ENCODE results near the gene CPT1C. TPM values are rescaled to one million over a fixed set of nuclear protein-coding genes. Genes with fewer than 3 reads are reported as not detected.

CPT1C gene
- total RNA-seq, 2 donors from 2014 or later: 0.93 to 4.3 TPM

GRCh38 chr19:49683814-49684250 lies 7.1 kb upstream of the CPT1C start:
- Mint-ChIP-seq H3K4me3 (no peak overlapping the region), H3K36me3 (ENCODE audit: low read depth) (peaks cover 84% of the 10 kb centered on the region), H3K9me3 (no peaks in the 10 kb centered on the region), H3K27me3 (no peaks in the 10 kb centered on the region), H3K27ac (no peak overlapping the region), H3K4me1 (peaks cover 15% of the 10 kb centered on the region)
- ATAC-seq (replicated peaks): no peak

DNA sequence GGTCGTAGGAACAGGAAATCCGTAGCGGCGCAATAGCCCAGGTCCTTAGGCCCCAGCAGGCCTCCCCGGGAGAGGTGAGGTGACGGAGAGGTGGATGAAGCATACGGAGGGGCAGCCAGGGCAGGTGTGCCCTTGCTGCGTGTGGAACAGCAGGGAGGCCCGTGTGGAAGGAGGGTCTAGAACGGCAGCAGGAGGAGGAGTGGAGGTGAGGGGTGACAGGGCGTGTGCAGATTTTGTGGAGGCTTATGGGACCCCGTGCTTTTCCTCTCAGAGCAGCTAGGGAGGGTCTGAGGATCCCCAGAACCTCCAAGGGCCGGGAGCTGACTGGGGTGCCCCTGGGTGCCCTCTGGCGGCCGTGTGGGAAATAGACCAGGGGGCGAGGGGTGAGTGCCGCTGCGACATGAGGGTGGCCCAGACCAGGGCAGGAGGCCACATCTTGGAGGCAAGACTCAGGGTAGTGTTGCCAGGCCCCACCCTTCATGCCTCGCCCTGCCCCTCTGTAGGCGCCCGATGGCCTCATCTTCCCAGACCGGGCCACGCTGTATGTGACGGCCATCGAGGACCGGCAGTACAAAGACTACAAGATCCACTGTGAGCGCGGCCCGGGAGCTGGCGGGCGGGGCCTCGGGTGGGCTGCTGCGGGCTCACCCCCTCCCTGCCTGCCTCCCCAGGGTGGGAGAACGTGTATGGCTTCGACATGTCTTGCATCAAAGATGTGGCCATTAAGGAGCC lies 6.5 kb upstream of the CPT1C start:
- Mint-ChIP-seq H3K4me1 (peaks cover 15% of the 10 kb centered on the region), H3K4me3 (no peak overlapping the region), H3K27ac (no peak overlapping the region), H3K36me3 (ENCODE audit: low read depth) (peaks cover 88% of the 10 kb centered on the region), H3K27me3 (no peaks in the 10 kb centered on the region), H3K9me3 (no peaks in the 10 kb centered on the region)
- ATAC-seq (replicated peaks): no peak

DNA sequence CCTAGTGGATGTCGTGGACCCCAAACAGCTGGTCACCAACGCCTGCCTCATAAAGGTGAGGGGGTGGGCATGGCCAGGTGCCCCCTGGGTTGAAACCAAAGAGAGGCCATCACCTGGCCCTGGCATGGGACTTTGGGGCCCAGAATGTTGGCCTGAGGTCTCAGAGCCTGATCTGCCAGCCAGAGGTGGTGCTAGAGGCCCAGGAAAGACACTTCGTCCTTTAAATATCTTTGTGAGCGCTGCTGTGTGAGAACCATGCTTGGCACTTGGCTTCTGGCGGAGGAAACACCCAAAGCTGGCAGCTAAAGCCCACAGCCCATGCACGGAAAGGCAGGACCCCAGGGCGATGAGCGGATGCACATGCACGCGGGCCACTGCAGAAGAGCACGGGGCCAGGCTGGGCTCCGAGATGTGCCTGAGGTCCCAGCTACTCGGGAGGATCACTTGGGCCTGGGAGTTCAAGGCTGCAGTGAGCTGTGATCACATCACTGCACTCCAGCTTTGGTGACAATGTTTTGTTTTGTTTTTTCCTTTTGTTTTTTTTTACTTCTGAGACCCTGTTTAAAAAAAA lies 5.8 kb upstream of the CPT1C start:
- Mint-ChIP-seq H3K9me3 (no peaks in the 10 kb centered on the region), H3K4me3 (no peak overlapping the region), H3K27ac (no peak overlapping the region), H3K4me1 (peaks cover 15% of the 10 kb centered on the region), H3K27me3 (no peaks in the 10 kb centered on the region), H3K36me3 (ENCODE audit: low read depth) (peaks cover 86% of the 10 kb centered on the region)
- ATAC-seq (replicated peaks): no peak

DNA sequence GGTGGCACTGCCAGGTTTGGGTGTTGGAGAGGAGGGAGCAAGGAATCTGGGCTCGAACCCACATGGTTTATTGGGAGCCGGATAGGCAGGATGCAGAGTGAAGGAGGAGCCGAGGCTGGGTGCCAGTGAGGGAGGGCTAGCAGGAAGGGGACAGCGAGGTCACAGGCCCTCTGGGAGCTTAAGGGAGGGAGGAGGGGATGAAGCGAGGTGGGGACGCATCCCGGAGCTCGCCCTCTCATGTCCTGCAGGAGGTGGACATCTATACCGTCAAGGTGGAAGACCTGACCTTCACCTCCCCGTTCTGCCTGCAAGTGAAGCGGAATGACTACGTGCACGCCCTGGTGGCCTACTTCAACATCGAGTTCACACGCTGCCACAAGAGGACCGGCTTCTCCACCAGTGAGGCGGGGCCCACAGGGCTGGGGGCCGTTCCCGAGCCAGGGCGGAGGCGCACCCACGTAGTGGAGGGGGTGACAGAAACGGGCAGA lies 5.0 kb upstream of the CPT1C start:
- H3K9me3 Mint-ChIP-seq: no peaks in the 10 kb centered on the region
- H3K4me3 Mint-ChIP-seq: no peak overlapping the region
- H3K27me3 Mint-ChIP-seq: peaks cover 7% of the 10 kb centered on the region
- H3K4me1 Mint-ChIP-seq: peaks cover 21% of the 10 kb centered on the region
- peaks cover 85% of the 10 kb centered on the region for H3K36me3 Mint-ChIP-seq (ENCODE audit: low read depth)
- H3K27ac Mint-ChIP-seq: no peak overlapping the region
- ATAC-seq (replicated peaks): no peak

DNA sequence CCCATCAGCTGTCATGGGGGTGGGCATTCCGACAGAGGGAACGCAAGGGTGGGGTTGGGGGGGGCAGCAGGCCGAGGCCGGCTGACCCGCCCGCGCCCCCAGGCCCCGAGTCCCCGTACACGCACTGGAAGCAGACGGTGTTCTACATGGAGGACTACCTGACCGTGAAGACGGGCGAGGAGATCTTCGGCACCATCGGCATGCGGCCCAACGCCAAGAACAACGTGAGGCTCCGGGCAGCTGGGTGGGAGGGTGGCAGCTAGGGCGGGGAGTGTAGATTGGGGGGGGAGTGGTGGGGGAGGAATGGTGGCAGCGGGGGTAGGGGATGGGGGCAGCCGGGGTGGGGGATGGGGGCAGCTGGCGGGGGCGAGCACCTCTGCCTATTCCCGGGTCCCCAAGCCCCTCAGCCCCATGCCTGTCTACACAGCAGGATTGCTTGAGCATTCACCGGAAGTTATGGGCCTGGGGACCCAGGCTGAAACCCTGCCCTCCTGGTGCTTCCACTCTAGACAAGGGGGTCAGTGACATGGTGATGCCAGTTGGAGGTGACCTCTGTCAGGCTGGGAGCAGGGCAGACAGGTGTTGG lies 4.3 kb upstream of the CPT1C start:
- no peak for ATAC-seq (replicated peaks)
- Mint-ChIP-seq H3K27me3 (peaks cover 8% of the 10 kb centered on the region), H3K27ac (no peak overlapping the region), H3K9me3 (no peaks in the 10 kb centered on the region), H3K36me3 (ENCODE audit: low read depth) (peaks cover 80% of the 10 kb centered on the region), H3K4me3 (no peak overlapping the region), H3K4me1 (peaks cover 23% of the 10 kb centered on the region)

DNA sequence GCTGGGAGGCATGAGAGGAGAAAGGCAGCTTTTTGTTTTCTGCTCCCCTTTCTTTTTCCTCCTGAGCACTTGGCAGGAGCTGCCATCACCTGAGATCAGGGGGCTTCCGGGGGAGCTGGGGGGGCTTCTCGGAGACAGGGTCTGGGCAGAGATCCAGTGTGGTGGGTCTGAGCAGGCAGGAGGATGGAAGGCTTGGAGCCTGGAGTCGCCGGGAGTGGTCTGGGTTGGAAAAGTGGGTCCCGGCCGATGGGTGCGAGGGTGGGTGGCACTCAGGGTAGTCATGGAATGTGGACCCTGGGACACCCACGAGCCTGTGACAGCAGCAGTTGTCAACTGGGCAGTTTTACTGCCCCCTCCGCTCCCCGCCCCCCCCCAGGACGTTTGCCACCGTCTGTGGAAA lies 3.8 kb upstream of the CPT1C start:
- Mint-ChIP-seq H3K9me3 (no peaks in the 10 kb centered on the region), H3K36me3 (ENCODE audit: low read depth) (peaks cover 74% of the 10 kb centered on the region), H3K4me1 (peaks cover 23% of the 10 kb centered on the region), H3K4me3 (no peak overlapping the region), H3K27me3 (peaks cover 8% of the 10 kb centered on the region), H3K27ac (no peak overlapping the region)
- no peak for ATAC-seq (replicated peaks)

DNA sequence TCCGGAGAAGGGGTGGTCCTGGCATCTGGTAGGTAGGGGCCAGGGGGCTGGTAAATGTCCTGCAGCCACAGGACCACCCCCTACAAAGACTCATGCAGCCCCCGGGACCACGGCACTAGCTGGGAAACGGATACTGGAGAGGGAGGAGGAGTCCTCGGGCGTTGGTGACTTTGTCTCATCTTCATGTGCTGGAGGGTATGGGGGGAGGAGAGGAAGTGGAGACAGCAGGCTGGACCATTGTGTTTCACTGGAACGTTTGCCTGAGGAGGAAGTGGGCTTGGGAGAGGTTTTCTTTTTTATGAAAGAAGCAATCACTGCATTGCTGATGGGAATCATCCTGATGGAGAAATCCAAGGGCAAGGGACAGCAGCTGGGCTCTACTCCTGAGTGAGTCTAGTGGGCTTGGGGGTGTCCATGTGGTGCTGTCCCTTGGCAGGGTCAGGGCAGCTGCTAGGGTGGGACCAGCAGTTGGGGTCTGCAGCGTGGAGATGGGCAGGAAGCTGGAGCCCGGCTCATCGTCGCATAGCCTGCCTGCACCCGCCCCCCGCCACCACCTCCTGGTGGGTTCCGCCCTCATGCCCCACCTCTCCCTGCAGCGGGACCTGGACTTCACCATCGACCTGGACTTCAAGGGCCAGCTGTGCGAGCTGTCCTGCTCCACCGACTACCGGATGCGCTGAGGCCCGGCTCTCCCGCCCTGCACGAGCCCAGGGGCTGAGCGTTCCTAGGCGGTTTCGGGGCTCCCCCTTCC lies 3.2 kb upstream of the CPT1C start:
- Mint-ChIP-seq H3K4me1 (peaks cover 23% of the 10 kb centered on the region), H3K9me3 (no peaks in the 10 kb centered on the region), H3K4me3 (no peak overlapping the region), H3K36me3 (ENCODE audit: low read depth) (peaks cover 68% of the 10 kb centered on the region), H3K27ac (no peak overlapping the region), H3K27me3 (peaks cover 8% of the 10 kb centered on the region)
- ATAC-seq (replicated peaks): no peak

GRCh38 chr19:49688531-49689132 lies 2.3 kb upstream of the CPT1C start:
- ATAC-seq (replicated peaks): no peak
- Mint-ChIP-seq H3K4me1 (peaks cover 23% of the 10 kb centered on the region), H3K27ac (no peak overlapping the region), H3K36me3 (ENCODE audit: low read depth) (peaks cover 59% of the 10 kb centered on the region), H3K9me3 (no peaks in the 10 kb centered on the region), H3K27me3 (peaks cover 8% of the 10 kb centered on the region), H3K4me3 (peak overlapping the region; percentile 10)

GRCh38 chr19:49689133-49690078 lies 1.5 kb upstream of the CPT1C start, which contains the start of gene ADM5:
Gene ADM5, plus strand, starts transcription at chr19:49689594. Its CDS starts 244 bp downstream, at chr19:49689838.
- H3K36me3 Mint-ChIP-seq (ENCODE audit: low read depth): peaks cover 52% of the 10 kb centered on the region
- H3K4me3 Mint-ChIP-seq: peak within 1 kb of the TSS; percentile 83
- H3K27ac Mint-ChIP-seq: peak within 1 kb of the TSS; percentile 68
- H3K9me3 Mint-ChIP-seq: no peaks in the 10 kb centered on the region
- peak; percentile 40 for ATAC-seq (replicated peaks)
- peaks cover 23% of the 10 kb centered on the region for H3K4me1 Mint-ChIP-seq
- peaks cover 8% of the 10 kb centered on the region for H3K27me3 Mint-ChIP-seq

- Mint-ChIP-seq H3K4me1 (peaks cover 23% of the 10 kb centered on the region), H3K27me3 (peaks cover 8% of the 10 kb centered on the region), H3K9me3 (no peaks in the 10 kb centered on the region), H3K4me3 (peak overlapping the region; percentile 83), H3K36me3 (ENCODE audit: low read depth) (peaks cover 44% of the 10 kb centered on the region), H3K27ac (peak overlapping the region; percentile 68)
- ATAC-seq (replicated peaks): no peak
Measured at GRCh38 chr19:49690079-49690655, 749 bp upstream of the CPT1C start.

DNA sequence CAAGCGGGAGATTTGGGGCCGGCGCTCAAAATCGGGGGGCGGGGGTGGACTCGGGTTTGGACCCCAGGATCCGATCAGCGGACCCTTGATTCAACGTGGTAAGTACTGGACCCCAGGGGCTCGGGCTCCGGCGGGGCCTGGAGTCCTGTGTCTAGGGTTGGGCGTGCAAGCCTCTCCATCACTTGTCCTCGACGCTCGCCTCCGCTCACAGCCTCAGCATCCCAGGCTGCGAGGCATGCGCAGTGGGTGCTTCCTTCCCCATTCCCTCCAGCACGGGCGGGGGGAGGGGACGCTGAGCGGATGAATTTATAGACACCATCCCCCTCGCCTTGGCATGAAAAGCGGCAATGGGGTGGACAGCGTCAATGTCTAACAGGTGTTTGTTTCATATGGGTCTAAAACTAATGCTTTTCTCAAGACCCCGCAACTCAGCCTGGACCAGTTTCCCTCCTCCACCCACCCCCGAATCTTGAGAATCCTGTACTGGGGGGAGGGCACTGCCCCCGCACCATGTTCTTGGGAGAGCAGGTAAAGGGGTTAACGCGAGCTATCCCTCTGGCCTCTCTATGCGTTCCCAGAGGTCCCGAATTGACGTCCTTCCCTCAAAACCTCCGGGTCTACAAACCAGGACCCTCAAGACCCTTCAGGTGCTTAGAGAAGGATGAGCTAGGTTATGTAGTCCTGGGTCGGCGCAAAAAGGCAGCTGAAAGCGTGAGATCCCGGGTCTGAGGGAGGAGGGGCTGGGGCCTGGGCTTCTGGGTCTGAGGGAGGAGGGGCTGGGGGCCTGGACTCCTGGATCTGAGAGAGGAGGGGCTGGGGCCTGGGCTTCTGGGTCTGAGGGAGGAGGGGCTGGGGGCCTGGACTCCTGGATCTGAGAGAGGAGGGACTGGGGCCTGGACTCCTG lies 579 bp downstream of the CPT1C start:
- Mint-ChIP-seq H3K9me3 (no peaks in the 10 kb centered on the region), H3K4me1 (peaks cover 18% of the 10 kb centered on the region), H3K27ac (peak overlapping the region; percentile 68), H3K27me3 (peaks cover 8% of the 10 kb centered on the region), H3K4me3 (peak overlapping the region; percentile 83), H3K36me3 (ENCODE audit: low read depth) (peaks cover 35% of the 10 kb centered on the region)
- peak; percentile 62 for ATAC-seq (replicated peaks)

DNA sequence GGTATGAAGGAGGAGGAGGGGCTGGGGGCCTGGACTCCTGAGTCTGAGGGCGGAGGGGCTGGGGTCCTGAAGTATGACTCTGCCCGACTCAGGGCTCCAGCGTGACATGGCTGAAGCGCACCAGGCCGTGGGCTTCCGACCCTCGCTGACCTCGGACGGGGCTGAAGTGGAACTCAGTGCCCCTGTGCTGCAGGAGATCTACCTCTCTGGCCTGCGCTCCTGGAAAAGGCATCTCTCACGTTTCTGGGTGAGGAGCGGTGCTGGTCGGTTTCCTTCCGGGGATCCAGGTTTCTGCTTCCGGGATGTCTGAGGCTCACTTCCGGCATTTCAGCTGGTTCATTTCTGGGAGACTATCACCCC lies 1.2 kb downstream of the CPT1C start:
- Mint-ChIP-seq H3K27ac (no peak overlapping the region), H3K4me1 (peaks cover 18% of the 10 kb centered on the region), H3K9me3 (no peaks in the 10 kb centered on the region), H3K4me3 (peak overlapping the region; percentile 9), H3K27me3 (peaks cover 8% of the 10 kb centered on the region), H3K36me3 (ENCODE audit: low read depth) (peaks cover 31% of the 10 kb centered on the region)
- no peak for ATAC-seq (replicated peaks)

Measured in activated T-helper 17 cell treated with anti-CD3 and anti-CD28 coated beads, Interleukin-2, amount 50 U/mL, for 72 hours (primary cell).